ENCODE data around the gene DRAM2. TPM values are rescaled to one million over a fixed set of nuclear protein-coding genes. Genes with fewer than 3 reads are reported as not detected.

The DRAM2 gene
- total RNA-seq, 6 experiments from 2014 or later, result 16.7 to 37.2 (median 22.9) TPM

- H3K36me3 ChIP-seq, result peaks cover 0 to 31% (median 3%) of the 10 kb centered on the region in 4 donors
- no peak overlapping the region for H3K27ac ChIP-seq
- TF ChIP-seq CTCF (IDR thresholded peaks at IDR 0.05), result no peak
- no peak for TF ChIP-seq POLR2A (IDR thresholded peaks at IDR 0.05)
- H3K4me1 ChIP-seq, result no peaks in the 10 kb centered on the region
- no peak for ATAC-seq
- WGBS (ENCODE audit: insufficient coverage, low coverage, low lambda C conversion rate, missing lambda C conversion rate), result 100% methylated on average over 2 of the region's 2 CpGs
- no peaks in the 10 kb centered on the region for H3K9me3 ChIP-seq
- H3K27me3 ChIP-seq, result no peaks in the 10 kb centered on the region
- no peak for DNase-seq
- intact Hi-C loops (cut with DNase I), result no loop called here
- H3K4me3 ChIP-seq, result no peak overlapping the region
These were observed 23.4 kb downstream of the DRAM2 start for GRCh38 chr1:111116496-111116895.

GRCh38 chr1:111110197-111110899, 29.5 kb downstream of the DRAM2 start:
- ATAC-seq, result peak; percentile 80 to 100 (median 97)
- no CpG with 5 or more reads among the region's 1 CpG for WGBS (ENCODE audit: insufficient coverage, low coverage, low lambda C conversion rate, missing lambda C conversion rate)
- peak; percentile 25 to 56 (median 53) for DNase-seq
- Histone ChIP-seq H3K9me3 (no peaks in the 10 kb centered on the region), H3K27ac (no peak overlapping the region), H3K36me3 (no peaks in the 10 kb centered on the region), H3K4me3 (no peak overlapping the region), H3K4me1 (peaks cover 0 to 11% (median 0%) of the 10 kb centered on the region in 4 donors), H3K27me3 (no peaks in the 10 kb centered on the region)
- intact Hi-C loops (cut with DNase I), result no loop called here
- TF ChIP-seq CTCF (IDR thresholded peaks at IDR 0.05), result no peak
- TF ChIP-seq POLR2A (IDR thresholded peaks at IDR 0.05), result no peak

- intact Hi-C loops (cut with DNase I), result no loop called here
- TF ChIP-seq POLR2A (IDR thresholded peaks at IDR 0.05) (no peak), CTCF (IDR thresholded peaks at IDR 0.05) (no peak)
- peaks cover 0 to 2% (median 0%) of the 10 kb centered on the region in 4 donors for H3K4me1 ChIP-seq
- DNase-seq, result no peak
- no peak overlapping the region for H3K27ac ChIP-seq
- no peak overlapping the region for H3K4me3 ChIP-seq
- WGBS (ENCODE audit: insufficient coverage, low coverage, low lambda C conversion rate, missing lambda C conversion rate), result 62% methylated on average over 2 of the region's 2 CpGs
- no peaks in the 10 kb centered on the region for H3K27me3 ChIP-seq
- no peaks in the 10 kb centered on the region for H3K36me3 ChIP-seq
- H3K9me3 ChIP-seq, result no peaks in the 10 kb centered on the region
- no peak for ATAC-seq
These were observed 34.9 kb downstream of the DRAM2 start for GRCh38 chr1:111104981-111105380.

GRCh38 chr1:111101854-111102642, 37.8 kb downstream of the DRAM2 start:
- no peak for DNase-seq
- 38% methylated on average over 2 of the region's 5 CpGs for WGBS (ENCODE audit: insufficient coverage, low coverage, low lambda C conversion rate, missing lambda C conversion rate)
- no peak overlapping the region for H3K4me3 ChIP-seq
- intact Hi-C loops (cut with DNase I), result no loop called here
- no peaks in the 10 kb centered on the region for H3K36me3 ChIP-seq
- no peak overlapping the region for H3K27ac ChIP-seq
- H3K4me1 ChIP-seq, result no peaks in the 10 kb centered on the region
- TF ChIP-seq POLR2A (IDR thresholded peaks at IDR 0.05) (no peak), CTCF (IDR thresholded peaks at IDR 0.05) (no peak)
- H3K9me3 ChIP-seq, result no peaks in the 10 kb centered on the region
- no peaks in the 10 kb centered on the region for H3K27me3 ChIP-seq
- ATAC-seq, result peak in 1 of 4 donors; percentile 66

Data from right lobe of liver (tissue), 6 donors.